ENCODE measurements around the gene PTPRG.
"Not testable (repeated sequence)": the region's sequence is repeated elsewhere in the genome, so short reads cannot be mapped to it uniquely, and the experiment has no call there.

Gene PTPRG

DNA sequence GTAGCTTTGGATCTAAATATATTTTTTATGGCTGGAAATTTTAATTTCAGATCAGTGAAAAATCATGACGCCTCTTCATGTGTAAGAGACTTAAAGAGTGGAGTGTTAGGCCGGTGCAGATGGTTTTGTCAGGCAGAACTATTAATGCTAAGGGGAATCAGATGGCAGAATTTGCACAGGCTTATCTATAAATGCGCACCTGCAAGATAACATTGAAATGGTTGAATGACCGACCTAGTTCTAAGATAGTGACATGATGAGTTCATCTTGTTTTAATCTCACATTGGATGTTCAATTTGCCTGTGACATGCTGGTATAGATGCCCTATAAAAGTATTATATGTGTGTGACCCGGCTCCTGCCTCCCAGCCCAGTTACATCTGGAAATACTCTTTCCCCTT lies 471.4 kb downstream of the PTPRG start:
- POLR2A ChIA-PET (ENCODE audit: low non-redundant PET) = no interaction called here
- CTCF ChIA-PET = no interaction called here
- no peak for DNase-seq (ENCODE audit: low spot score)
- H3K27ac ChIP-seq = no peak overlapping the region
- TF ChIP-seq, protein P1, sequence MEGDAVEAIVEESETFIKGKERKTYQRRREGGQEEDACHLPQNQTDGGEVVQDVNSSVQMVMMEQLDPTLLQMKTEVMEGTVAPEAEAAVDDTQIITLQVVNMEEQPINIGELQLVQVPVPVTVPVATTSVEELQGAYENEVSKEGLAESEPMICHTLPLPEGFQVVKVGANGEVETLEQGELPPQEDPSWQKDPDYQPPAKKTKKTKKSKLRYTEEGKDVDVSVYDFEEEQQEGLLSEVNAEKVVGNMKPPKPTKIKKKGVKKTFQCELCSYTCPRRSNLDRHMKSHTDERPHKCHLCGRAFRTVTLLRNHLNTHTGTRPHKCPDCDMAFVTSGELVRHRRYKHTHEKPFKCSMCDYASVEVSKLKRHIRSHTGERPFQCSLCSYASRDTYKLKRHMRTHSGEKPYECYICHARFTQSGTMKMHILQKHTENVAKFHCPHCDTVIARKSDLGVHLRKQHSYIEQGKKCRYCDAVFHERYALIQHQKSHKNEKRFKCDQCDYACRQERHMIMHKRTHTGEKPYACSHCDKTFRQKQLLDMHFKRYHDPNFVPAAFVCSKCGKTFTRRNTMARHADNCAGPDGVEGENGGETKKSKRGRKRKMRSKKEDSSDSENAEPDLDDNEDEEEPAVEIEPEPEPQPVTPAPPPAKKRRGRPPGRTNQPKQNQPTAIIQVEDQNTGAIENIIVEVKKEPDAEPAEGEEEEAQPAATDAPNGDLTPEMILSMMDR (conservative IDR thresholded peaks at IDR 0.05; ENCODE audit: low read depth) = no peak

DNA sequence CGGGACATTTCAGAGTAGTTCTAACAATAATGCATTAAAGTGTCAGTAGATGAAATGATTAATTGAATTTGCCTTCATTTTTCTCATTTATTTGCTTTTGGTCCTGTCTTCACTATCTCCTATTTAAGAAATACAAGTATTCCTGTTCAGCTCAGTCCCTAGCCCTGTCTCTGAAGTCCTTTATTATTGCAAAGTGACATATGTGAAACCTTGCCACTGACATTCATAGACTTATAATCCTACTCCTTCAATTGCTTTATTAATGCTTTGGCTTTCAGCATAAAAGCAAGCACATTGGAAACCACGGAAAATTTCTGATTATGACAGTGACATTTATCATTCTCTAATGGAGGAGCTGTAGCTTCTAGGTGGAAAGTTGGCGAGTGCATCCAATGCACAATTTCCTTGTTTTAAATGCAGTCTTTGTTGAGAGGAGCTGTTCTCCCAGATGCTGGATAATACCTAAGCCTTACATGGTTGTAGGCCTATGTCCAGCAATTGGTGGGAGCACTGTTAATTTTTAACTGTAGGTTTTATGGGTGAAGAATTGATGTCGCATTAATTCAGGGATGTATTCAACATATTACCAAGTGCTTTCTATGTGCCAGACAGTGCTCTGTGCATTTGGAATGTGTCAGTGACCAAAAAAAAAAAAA lies 474.2 kb downstream of the PTPRG start:
- no peak overlapping the region for H3K27ac ChIP-seq
- TF ChIP-seq, protein P1 (conservative IDR thresholded peaks at IDR 0.05; ENCODE audit: low read depth) = no peak
- no peak for DNase-seq (ENCODE audit: low spot score)
- ChIA-PET CTCF (no interaction called here), POLR2A (ENCODE audit: low non-redundant PET) (no interaction called here)

DNA sequence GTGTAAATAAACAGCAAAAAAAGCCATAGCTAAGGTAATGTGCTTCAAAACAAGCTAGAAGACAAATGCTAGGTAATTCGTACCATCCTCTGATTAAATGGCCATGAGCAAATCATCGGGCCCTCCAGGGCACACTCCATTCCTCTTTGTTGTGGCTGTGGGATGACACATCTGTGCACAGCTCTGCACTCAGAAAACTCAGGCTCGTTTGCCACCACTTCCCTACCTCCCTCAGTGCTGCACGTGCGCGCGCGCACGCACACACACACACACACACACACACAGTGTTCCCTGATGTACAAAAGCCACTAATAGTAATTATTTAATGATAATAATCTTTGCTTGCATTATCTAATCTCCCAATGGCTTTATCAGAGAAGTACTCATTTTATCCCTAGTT lies 475.4 kb downstream of the PTPRG start:
- ChIA-PET CTCF (no interaction called here), POLR2A (ENCODE audit: low non-redundant PET) (no interaction called here)
- H3K27ac ChIP-seq = no peak overlapping the region
- TF ChIP-seq, protein P1 (conservative IDR thresholded peaks at IDR 0.05; ENCODE audit: low read depth) = no peak
- no peak for DNase-seq (ENCODE audit: low spot score)

DNA sequence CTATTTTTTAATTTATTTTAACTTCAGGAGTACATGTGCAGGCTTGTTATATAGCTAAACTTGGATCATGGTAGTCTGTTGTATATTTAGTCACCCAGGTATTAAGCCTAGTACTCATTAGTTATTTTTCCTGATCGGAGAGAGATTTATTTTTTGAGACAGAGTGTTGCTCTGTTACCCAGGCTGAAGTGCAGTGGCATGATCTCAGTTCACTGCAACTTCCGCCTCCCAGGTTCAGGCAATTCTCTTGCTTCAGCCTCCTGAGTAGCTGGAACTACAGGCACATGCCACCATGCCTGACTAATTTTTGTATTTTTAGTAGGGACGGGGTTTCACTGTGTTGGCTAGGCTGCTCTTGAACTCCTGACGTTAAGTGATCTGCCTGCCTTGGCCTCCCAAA lies 477.4 kb downstream of the PTPRG start:
- H3K27ac ChIP-seq; DNase-seq (ENCODE audit: low spot score); POLR2A ChIA-PET (ENCODE audit: low non-redundant PET); CTCF ChIA-PET: not testable (repeated sequence)

DNA sequence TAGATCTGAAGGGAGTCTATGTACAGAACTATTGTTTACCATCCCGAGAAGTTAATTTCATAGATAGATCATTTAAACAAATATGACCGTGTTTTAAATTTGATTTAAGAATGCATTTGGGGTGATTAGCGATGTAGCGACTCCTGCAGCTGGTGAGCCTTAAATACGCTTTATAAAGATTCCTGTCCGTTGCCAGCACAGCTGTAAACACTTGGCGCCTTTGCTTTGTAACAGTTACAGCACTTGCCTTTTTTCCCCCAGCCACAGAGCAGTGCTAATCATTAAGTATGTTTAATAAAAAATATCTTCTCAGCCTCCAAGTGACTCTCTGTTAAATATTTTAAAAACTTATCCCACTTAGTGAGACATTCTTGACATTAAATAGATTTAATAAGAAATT lies 478.2 kb downstream of the PTPRG start:
- POLR2A ChIA-PET (ENCODE audit: low non-redundant PET) = no interaction called here

GRCh38 chr3:62041681-62042080 lies 480.3 kb downstream of the PTPRG start:
- TF ChIP-seq, protein P1 (conservative IDR thresholded peaks at IDR 0.05; ENCODE audit: low read depth) = no peak
- ChIA-PET CTCF (no interaction called here), POLR2A (ENCODE audit: low non-redundant PET) (no interaction called here)
- H3K27ac ChIP-seq = no peak overlapping the region
- DNase-seq (ENCODE audit: low spot score) = no peak

More for the DNA sequence above, 478.2 kb downstream of the PTPRG start:
- TF ChIP-seq, protein P1 (conservative IDR thresholded peaks at IDR 0.05; ENCODE audit: low read depth) = no peak
- CTCF ChIA-PET = no interaction called here
- no peak for DNase-seq (ENCODE audit: low spot score)
- no peak overlapping the region for H3K27ac ChIP-seq

GRCh38 chr3:62044874-62045411 lies 483.6 kb downstream of the PTPRG start:
- TF ChIP-seq, protein P1 (conservative IDR thresholded peaks at IDR 0.05; ENCODE audit: low read depth) = no peak
- no peak overlapping the region for H3K27ac ChIP-seq
- POLR2A ChIA-PET (ENCODE audit: low non-redundant PET) = no interaction called here
- CTCF ChIA-PET = no interaction called here
- DNase-seq (ENCODE audit: low spot score) = no peak

Data from RWPE1 (cell line).